HG03439 (cell line): ENCODE measurements around the gene TPRN.
A peak's percentile ranks its signal among the peaks of the same experiment; 100 is the strongest.

ENCODE experiments used
- ATAC-seq: cut with Tn5 transposase; IDR thresholded peaks from one replicate; pipeline ENCODE4 v1.9.1; 2021; ENCODE audit warnings: mild to moderate bottlenecking, moderate library complexity; ENCODE audit not compliant: unreplicated experiment

TPRN gene

GRCh38 chr9:137191245-137191644, 9.3 kb downstream of the TPRN start:
- no peak for ATAC-seq

GRCh38 chr9:137190315-137190856, 10.2 kb downstream of the TPRN start:
- no peak for ATAC-seq

GRCh38 chr9:137189297-137190295, 10.9 kb downstream of the TPRN start:
- no peak for ATAC-seq

- ATAC-seq: peak; percentile 75
These were observed 11.8 kb downstream of the TPRN start, which contains the start of the genes ANAPC2 and SSNA1 for GRCh38 chr9:137188490-137189296. TSS of gene ANAPC2 (minus strand) at chr9:137188560. CDS start at chr9:137188532, 28 bp downstream. TSS of gene SSNA1 (plus strand) at chr9:137188676. CDS start at chr9:137188727, 51 bp downstream.

GRCh38 chr9:137188086-137188489, 12.5 kb downstream of the TPRN start:
- ATAC-seq: no peak

GRCh38 chr9:137187386-137187785, 13.2 kb downstream of the TPRN start:
- ATAC-seq: no peak

- ATAC-seq: no peak
These were observed 14.2 kb downstream of the TPRN start for GRCh38 chr9:137186385-137186784.

GRCh38 chr9:137185921-137186320, 14.6 kb downstream of the TPRN start:
- no peak for ATAC-seq

GRCh38 chr9:137184881-137185660, 15.5 kb downstream of the TPRN start:
- no peak for ATAC-seq

GRCh38 chr9:137183980-137184595, 16.5 kb downstream of the TPRN start:
- ATAC-seq: no peak

- no peak for ATAC-seq
These were observed 17.7 kb downstream of the TPRN start for GRCh38 chr9:137182836-137183235.

GRCh38 chr9:137181680-137182079, 18.9 kb downstream of the TPRN start:
- no peak for ATAC-seq

GRCh38 chr9:137180491-137180890, 20.1 kb downstream of the TPRN start:
- no peak for ATAC-seq

- ATAC-seq: no peak
These were observed 20.8 kb downstream of the TPRN start for GRCh38 chr9:137179761-137180160.

GRCh38 chr9:137178939-137179630, 21.5 kb downstream of the TPRN start:
- ATAC-seq: no peak

- no peak for ATAC-seq
These were observed 22.2 kb downstream of the TPRN start for GRCh38 chr9:137178201-137178938.

GRCh38 chr9:137176302-137177182, 24.0 kb downstream of the TPRN start:
- no peak for ATAC-seq
